Measurements from ENCODE around the gene CCNF. TPM values are rescaled to one million over a fixed set of nuclear protein-coding genes. Genes with fewer than 3 reads are reported as not detected.
A peak's percentile ranks its signal among the peaks of the same experiment; 100 is the strongest.

CCNF gene
- total RNA-seq, 2 donors from 2014 or later, result 59.6 to 64.5 TPM

DNA sequence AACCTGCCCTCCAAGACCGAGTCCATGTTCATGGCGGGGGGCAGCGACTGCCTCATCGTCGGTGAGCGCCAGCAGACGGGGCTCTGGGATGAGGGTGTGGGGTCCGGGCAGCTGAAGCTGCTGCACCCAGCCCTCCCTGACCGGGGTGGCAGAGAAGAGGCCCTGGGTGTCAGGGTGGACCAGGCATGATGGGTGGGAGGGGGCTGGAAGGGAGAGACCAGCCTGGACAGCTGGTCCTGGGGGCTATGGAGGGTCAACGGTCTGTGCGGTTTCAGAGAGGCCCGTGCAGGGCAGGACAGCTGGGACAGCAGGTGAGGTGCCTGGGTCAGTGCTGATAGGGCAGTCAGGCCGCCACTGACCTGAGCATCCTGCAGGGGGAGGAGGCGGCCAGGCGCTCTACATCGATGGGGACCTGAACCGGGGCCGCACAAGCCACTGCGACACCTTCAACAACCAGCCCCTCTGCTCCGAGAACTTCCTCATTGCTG, 71.2 kb downstream of the CCNF start:
- Mint-ChIP-seq H3K9me3 (no peaks in the 10 kb centered on the region), H3K4me3 (no peak overlapping the region), H3K36me3 (ENCODE audit: low read depth) (peaks cover 9% of the 10 kb centered on the region), H3K4me1 (no peaks in the 10 kb centered on the region), H3K27me3 (no peaks in the 10 kb centered on the region), H3K27ac (no peak overlapping the region)
- ATAC-seq (replicated peaks), result no peak

DNA sequence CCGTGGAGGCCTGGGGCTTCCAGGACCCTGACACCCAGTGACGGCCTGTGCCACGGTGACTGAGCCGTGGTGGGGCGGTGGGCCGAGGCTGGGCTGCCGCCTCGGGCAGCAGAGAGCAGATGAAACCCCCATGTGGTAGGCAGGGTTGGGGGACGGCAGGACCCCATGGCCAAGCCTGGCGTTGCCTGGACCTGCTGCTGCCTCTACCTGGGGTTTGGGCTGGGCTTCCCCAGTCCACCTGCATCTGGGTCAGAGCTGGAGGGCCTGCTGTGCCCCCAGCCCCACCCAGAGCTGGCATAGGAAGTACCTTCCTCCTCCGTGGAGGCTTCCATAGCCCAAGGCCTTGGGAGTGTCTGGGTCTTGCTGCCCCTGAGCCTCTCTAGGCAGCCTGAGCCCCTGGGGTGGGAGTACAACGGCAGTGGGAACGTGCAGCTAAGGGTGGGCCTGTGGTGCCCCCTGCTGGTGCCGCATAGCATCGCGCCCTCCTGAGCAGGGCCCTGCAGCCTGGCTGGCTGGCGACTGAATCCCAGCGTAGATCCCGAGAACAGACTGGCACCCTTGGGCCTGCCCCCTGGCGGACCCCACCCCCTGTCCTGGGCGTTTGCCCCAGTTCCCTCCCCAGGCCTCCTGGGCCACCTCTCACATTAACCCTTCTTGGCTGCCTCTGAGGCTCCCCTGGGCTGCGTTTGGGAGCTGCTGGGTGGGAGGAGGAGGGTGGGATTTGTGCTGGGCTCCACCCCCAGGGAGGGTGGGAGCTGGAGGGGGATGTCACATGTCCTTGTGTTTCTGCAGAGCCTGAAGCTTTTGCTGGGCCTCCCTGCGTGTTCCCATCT, 71.9 kb downstream of the CCNF start:
- Mint-ChIP-seq H3K27ac (no peak overlapping the region), H3K4me1 (no peaks in the 10 kb centered on the region), H3K27me3 (no peaks in the 10 kb centered on the region), H3K36me3 (ENCODE audit: low read depth) (peaks cover 9% of the 10 kb centered on the region), H3K9me3 (no peaks in the 10 kb centered on the region), H3K4me3 (no peak overlapping the region)
- peak; percentile 94 for ATAC-seq (replicated peaks)

DNA sequence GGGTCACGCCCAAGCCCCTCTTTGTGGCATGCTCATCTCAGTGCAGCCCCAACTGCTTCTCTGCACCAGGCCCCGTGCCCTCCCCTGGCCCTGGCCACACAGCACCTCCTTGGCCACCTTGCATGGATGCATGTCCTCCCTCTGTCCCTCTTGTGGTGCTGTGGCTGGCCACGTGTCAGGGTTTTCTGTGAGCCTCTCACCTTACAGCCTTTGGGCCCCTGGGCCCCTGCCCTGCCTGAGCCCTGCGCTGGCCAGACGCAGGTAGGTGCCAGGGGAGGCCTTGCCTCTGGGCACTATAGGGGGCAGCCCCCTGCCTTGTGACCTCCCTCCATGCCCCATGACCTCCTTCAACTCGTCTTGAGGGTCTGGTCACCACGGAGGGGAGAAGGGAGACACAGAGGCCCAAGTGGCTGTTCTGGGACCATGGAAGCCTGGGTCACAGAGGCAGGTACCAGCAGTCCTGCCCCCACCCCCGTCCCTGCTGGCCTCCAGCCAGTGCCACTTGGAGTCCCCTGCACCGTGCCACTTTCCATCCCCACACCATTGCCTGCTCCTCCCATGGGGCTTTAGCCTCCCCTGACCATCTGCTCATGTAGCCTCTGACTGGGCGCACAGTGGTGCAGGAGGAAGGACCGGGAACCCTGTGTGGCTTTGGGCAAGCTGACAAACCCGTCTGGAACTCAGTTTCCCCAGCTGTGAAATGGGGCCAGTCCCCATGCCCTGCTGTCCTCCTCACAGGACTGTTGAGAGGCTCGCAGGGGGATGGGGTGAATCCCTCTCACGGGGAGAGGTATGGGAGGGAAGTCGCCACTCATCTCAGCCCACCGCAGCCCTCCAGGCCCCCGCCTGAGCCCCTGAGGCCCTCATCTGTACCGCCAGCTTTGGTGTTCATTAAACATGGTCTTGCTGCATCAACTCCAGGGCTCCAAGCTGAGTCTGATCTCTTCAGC, 73.0 kb downstream of the CCNF start:
- H3K36me3 Mint-ChIP-seq (ENCODE audit: low read depth), result peaks cover 9% of the 10 kb centered on the region
- H3K27me3 Mint-ChIP-seq, result no peaks in the 10 kb centered on the region
- no peaks in the 10 kb centered on the region for H3K4me1 Mint-ChIP-seq
- no peak overlapping the region for H3K27ac Mint-ChIP-seq
- H3K4me3 Mint-ChIP-seq, result no peak overlapping the region
- no peaks in the 10 kb centered on the region for H3K9me3 Mint-ChIP-seq
- ATAC-seq (replicated peaks), result no peak

DNA sequence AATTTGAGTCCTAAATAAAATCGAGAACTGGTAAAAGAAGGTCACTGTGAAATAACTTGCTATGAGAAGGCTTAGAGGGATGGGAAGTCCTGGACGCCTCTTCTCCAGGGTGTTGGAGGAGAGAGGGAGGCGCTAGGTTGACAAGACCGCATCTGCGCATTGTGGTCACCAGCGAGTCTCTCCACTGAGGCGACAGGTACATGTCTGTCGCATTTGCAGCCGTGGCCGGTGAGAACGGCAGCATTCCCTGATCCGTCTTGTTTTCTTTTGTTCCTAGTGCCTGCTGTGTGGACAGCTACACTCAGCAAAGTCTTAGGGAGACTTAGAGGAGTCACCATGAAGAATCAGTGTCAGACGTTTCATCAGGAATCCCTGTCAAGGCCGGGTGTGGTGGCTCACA, 76.4 kb downstream of the CCNF start:
- no peak overlapping the region for H3K27ac Mint-ChIP-seq
- H3K4me3 Mint-ChIP-seq, result no peak overlapping the region
- H3K36me3 Mint-ChIP-seq (ENCODE audit: low read depth), result no peaks in the 10 kb centered on the region
- no peaks in the 10 kb centered on the region for H3K9me3 Mint-ChIP-seq
- no peaks in the 10 kb centered on the region for H3K4me1 Mint-ChIP-seq
- no peaks in the 10 kb centered on the region for H3K27me3 Mint-ChIP-seq
- no peak for ATAC-seq (replicated peaks)

DNA sequence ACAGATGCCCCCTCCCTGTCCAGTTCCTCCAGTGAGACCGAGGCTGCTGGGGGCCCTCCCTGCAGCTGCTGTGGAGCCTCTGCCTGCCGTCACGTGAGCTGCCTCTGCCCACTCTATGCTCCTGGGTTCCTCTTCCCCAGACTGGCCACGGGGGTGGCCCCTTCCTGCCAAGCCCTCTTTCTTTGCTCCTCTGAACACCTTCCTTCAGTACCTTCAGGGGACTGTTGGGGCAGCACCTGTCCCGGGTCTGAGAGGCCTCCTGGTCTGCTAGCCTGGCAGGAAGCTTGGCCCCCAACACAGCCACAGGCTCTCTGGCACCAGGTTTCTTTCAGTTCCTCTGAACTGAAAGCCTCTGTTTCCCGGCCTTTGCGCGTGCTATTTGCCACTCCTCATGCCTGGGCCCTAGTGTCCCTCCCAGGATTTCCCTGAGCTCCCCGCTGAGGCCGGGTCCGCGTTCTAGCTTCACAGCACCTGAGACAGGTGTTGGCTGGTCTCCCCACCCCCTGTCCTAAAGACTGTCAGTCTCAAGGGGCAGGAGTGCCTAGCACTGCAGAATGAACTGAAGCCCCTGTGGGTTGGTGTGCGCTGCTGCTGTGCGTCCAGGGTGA, 77.9 kb downstream of the CCNF start:
- Mint-ChIP-seq H3K36me3 (ENCODE audit: low read depth) (no peaks in the 10 kb centered on the region), H3K9me3 (no peaks in the 10 kb centered on the region), H3K27ac (no peak overlapping the region), H3K4me1 (no peaks in the 10 kb centered on the region), H3K4me3 (no peak overlapping the region), H3K27me3 (no peaks in the 10 kb centered on the region)
- ATAC-seq (replicated peaks), result no peak

DNA sequence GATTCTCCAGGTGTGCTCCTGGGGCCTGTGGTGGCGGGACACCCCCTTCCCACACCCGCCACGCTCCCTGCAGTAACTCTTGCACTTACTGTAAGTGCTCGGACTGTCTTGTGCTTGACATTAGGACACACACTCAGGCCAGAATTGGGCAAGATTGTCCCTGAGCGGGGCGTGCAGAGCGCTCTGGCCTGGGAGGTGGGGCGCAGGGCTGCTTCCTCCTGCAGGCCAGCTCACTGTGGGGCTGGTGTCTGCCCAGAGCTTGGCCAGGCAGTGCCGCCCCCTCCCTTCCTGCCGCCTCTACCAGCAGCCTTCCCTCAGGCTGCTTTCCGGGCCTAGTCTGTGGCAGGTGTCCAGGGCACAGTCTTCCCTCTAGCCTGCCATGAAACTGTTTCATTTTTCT, 78.4 kb downstream of the CCNF start:
- Mint-ChIP-seq H3K36me3 (ENCODE audit: low read depth) (peaks cover 5% of the 10 kb centered on the region), H3K4me1 (no peaks in the 10 kb centered on the region), H3K4me3 (no peak overlapping the region), H3K27me3 (no peaks in the 10 kb centered on the region), H3K9me3 (no peaks in the 10 kb centered on the region), H3K27ac (no peak overlapping the region)
- no peak for ATAC-seq (replicated peaks)

Other genes starting within 250 kb of the CCNF start
- 1 to 10 TPM in 1 of 2 donors, under 1 TPM in 1; 0.78 to 6.6 TPM for gene CASKIN1, start 232.8 kb upstream of the CCNF start, total RNA-seq
- gene MLST8, start 224.0 kb upstream of the CCNF start, total RNA-seq, result 10 to 100 TPM; 33.4 to 48.8 TPM
- gene BRICD5, start 218.6 kb upstream of the CCNF start, total RNA-seq, result 1 to 10 TPM; 6.9 to 8.9 TPM
- 10 to 100 TPM; 11.6 to 21.6 TPM for gene PGP, start 214.6 kb upstream of the CCNF start, total RNA-seq
- 10 to 100 TPM; 20.1 to 22.8 TPM for gene E4F1, start 205.9 kb upstream of the CCNF start, total RNA-seq
- 1 to 10 TPM; 2.4 to 2.7 TPM for gene DNASE1L2, start 193.0 kb upstream of the CCNF start, total RNA-seq
- gene ECI1, start 177.9 kb upstream of the CCNF start, total RNA-seq, result 10 to 100 TPM; 36.7 to 50.6 TPM
- 100 to 1,000 TPM; 205 to 314 TPM for gene RNPS1, start 161.3 kb upstream of the CCNF start, total RNA-seq
- 1 to 10 TPM; 4.7 to 5.2 TPM for gene ABCA3, start 88.7 kb upstream of the CCNF start, total RNA-seq
- 10 to 100 TPM; 14.8 to 19.7 TPM for gene TEDC2, start 30.7 kb downstream of the CCNF start, total RNA-seq
- gene NTN3, start 41.9 kb downstream of the CCNF start, total RNA-seq, result under 1 TPM in 1 of 2 donors, not detected in 1; 0.21 TPM
- 10 to 100 TPM; 10.8 to 16.1 TPM for gene TBC1D24, start 45.7 kb downstream of the CCNF start, total RNA-seq
- gene ATP6V0C, start 84.5 kb downstream of the CCNF start, total RNA-seq, result 100 to 1,000 TPM in 1 of 2 donors, 10 to 100 TPM in 1; 98.5 to 128 TPM
- 10 to 100 TPM; 39.6 to 54.5 TPM for gene AMDHD2, start 90.9 kb downstream of the CCNF start, total RNA-seq
- not detected for gene CEMP1, start 102.0 kb downstream of the CCNF start, total RNA-seq
- 10 to 100 TPM; 52.1 to 67.7 TPM for gene PDPK1, start 108.6 kb downstream of the CCNF start, total RNA-seq

All from activated T-helper 17 cell treated with anti-CD3 and anti-CD28 coated beads, Interleukin-2, amount 50 U/mL, for 72 hours (primary cell).